ENCODE measurements around the gene LILRA1.
"Not testable (repeated sequence)": the region's sequence is repeated elsewhere in the genome, so short reads cannot be mapped to it uniquely, and the experiment has no call there.

The LILRA1 gene

DNA sequence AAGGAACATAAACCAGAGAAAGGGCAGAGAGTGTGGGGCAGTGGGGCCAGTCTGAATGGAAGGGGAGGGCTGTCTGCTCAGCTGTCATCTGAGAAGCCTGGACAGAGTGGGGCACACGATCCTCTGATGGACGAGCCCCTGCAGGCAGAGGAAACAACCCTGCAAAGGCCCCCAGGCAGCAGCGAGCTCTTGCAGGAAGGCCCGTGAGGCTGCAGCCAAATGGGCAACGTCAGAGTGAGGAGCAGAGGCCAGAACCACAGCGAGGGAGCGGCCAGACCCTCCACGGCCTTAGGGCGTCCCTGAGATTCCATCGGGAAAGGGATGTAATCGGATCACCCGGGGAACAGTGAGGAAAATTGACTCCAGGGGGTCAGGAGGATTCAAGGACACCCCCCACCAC lies 42.6 kb downstream of the LILRA1 start:
- FAIRE-seq; DNase-seq (ENCODE audit: insufficient read length, low spot score): not testable (repeated sequence)
- 0 out of 2 replicates have a peak, but pooled peaks have one; percentile 23 for TF ChIP-seq POLR2A (IDR thresholded peaks at IDR 0.05; ENCODE audit: low read depth, low read length)

DNA sequence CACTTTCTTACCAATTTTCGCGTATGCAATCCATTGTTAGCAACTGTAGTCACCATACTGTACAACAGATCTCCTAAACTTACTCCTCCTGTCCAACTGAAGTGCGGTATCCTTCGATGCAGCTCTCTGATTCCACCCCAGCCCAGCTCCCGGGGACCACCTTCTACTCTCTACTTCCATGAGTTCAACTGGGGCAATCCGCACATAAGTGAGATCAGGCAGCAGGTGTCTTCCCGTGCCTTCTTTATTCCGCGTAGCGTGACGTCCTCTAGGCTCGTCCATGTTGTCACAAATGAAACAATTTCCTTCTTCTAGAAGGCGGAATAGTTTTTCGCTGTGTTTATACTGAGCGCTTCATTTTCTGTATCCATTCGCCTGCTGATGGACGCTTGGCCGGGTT lies 45.3 kb downstream of the LILRA1 start:
- FAIRE-seq, result peak; percentile 5
- TF ChIP-seq PAX5 (IDR thresholded peaks at IDR 0.05; ENCODE audit: insufficient read depth, low read length, severe bottlenecking) (no peak), POLR2AphosphoS5 (IDR thresholded peaks at IDR 0.05; ENCODE audit: low read depth, low read length) (no peak), TAF1 (IDR thresholded peaks at IDR 0.05; ENCODE audit: low read depth, low read length) (no peak), POU2F2 (IDR thresholded peaks at IDR 0.05; ENCODE audit: low read depth, low read length) (no peak), POLR2A (IDR thresholded peaks at IDR 0.05; ENCODE audit: low read depth, low read length) (no peak), SPI1 (IDR thresholded peaks at IDR 0.05; ENCODE audit: low read depth, low read length) (no peak)
- DNase-seq (ENCODE audit: insufficient read length, low spot score), result no peak

DNA sequence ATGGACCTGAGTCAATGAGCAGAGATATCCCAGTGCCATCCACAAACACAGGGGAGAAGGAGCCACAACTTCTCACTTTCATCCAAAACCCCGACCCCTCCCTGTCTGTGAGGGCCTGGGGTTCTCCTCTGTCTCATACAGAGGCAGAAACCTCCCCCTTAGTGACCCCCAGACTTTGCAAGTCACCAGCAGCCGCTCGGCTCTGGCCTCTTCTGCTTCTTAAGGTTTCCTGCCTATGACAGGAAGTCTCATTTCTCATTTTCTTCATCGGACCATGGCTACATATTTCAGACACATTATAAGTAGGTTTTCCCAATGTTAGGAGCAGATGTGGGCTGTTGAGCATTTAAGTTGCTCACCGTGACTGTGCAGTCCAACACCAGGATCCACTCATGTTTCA lies 49.5 kb downstream of the LILRA1 start:
- FAIRE-seq; DNase-seq (ENCODE audit: insufficient read length, low spot score): not testable (repeated sequence)
- TF ChIP-seq SPI1 (IDR thresholded peaks at IDR 0.05; ENCODE audit: low read depth, low read length), result peak; percentile 23; the same call in 1 of the 2 replicates

DNA sequence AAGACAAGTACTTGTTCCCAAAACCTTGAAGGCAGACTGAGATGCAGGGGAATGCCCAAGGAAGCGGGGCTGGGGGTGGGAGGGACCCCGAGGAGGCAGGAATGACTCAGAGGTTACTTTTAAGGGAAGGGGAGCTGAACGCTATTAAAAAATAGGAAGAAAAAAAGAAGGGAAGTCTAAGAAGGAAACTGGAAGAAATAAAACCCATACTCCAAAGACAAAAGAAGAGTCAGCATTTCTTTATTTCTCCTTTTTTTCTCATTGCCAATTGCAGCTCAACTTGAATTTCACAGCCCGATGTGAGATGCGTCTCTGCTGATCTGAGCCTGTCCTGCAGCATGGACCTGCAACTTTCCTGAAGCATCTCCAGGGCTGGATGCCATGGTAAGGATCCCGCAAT lies 50.2 kb downstream of the LILRA1 start:
- not testable (repeated sequence) for DNase-seq (ENCODE audit: insufficient read length, low spot score); FAIRE-seq

DNA sequence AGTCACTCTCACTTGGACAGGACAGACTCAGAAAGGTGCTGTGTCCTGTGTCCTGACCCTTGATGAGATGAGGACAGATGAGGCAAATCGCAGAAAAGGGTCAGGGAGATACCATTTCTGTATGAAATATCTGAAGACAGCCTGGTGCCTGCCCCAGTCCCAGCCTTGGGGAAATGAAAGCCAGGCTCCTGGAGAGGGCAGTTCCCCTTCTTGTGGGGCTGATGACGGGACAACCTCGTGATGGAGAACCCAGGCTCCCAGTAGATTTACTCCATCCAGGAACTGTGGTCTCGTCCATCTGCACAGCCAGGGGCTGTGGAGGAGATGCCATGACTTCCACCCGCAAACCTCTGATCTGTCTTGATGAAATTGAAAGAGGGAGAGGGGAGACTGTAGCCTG lies 50.6 kb downstream of the LILRA1 start:
- peak; percentile 50 for FAIRE-seq
- no peak for DNase-seq (ENCODE audit: insufficient read length, low spot score)
- TF ChIP-seq PAX5 (IDR thresholded peaks at IDR 0.05; ENCODE audit: insufficient read depth, low read length, severe bottlenecking) (no peak), POLR2AphosphoS5 (IDR thresholded peaks at IDR 0.05; ENCODE audit: low read depth, low read length) (no peak), POU2F2 (IDR thresholded peaks at IDR 0.05; ENCODE audit: low read depth, low read length) (no peak), TAF1 (IDR thresholded peaks at IDR 0.05; ENCODE audit: low read depth, low read length) (no peak), SPI1 (IDR thresholded peaks at IDR 0.05; ENCODE audit: low read depth, low read length) (no peak), POLR2A (IDR thresholded peaks at IDR 0.05; ENCODE audit: low read depth, low read length) (no peak)

DNA sequence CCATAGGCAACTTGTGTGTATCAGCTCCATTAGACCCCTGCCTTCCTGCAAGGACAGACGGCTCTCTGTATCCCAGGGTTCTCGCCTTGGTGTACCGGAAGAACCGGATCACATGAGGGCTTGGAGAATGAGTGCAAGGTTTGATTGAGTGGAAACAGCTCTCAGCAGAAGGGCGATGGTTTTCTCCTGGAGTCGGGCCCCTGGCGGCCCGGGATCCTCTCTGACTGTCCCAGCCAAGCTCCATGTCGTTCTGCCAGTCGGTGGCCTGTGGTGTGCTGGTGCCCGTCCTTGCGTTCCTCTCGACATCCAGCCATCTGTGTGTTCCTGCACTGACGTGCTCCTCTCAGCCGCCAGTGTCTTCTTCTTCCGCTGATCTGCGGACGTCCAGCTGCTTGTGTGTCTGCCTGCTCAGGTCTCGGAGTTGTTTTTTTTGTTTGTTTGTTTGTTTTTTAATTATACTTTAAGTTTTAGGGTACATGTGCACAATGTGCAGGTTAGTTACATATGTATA lies 53.0 kb downstream of the LILRA1 start:
- DNase-seq (ENCODE audit: insufficient read length, low spot score) (no peak), FAIRE-seq (no peak)
- TF ChIP-seq POLR2A (IDR thresholded peaks at IDR 0.05; ENCODE audit: low read depth, low read length), result no peak

DNA sequence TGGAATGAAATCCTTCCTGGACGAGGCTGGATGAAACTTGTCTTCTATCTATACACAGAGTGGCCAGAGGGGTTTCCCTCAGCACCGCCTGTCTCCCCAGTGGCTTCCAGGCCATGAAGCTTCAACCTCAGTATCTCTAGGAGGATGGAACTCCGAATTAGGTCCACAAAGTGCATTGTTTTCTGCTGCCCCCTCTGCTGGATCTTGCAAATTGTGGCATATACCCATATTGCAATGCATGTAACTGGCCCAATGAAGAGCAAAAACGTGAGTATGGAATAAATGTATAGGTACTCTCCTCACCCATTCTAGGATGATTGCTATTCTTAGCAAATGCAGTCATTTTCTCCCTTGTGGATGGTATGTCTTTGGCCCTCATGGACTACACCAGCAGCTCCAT lies 54.7 kb downstream of the LILRA1 start:
- FAIRE-seq (peak; percentile 51), DNase-seq (ENCODE audit: insufficient read length, low spot score) (no peak)
- TF ChIP-seq TAF1 (IDR thresholded peaks at IDR 0.05; ENCODE audit: low read depth, low read length) (no peak), SPI1 (IDR thresholded peaks at IDR 0.05; ENCODE audit: low read depth, low read length) (no peak), PAX5 (IDR thresholded peaks at IDR 0.05; ENCODE audit: insufficient read depth, low read length, severe bottlenecking) (no peak), POLR2AphosphoS5 (IDR thresholded peaks at IDR 0.05; ENCODE audit: low read depth, low read length) (no peak)

DNA sequence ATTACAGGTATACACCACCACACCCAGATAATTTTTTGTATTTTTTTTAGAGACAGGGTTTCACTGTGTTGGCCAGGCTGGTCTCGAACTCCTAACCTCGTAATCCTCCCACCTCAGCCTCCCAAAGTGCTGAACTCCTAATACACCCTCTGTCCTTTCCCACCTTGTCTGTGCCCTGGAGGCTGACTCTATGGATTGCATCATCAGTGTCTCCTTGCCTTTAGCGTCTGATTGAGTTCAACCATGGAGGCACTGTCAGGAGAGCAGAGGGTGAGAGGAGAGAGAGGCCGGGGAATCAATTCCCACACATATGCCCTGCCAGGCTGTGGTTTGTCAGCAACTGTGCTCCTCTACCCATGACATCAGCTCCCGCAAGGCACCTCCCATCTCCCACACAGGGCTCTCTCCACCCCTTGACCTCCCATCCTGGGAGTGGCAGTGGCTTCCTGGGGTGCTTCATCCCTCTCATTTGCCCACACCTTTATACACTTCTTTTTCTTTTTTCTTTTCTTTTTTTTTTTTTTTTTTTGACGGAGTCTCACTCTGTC lies 56.8 kb downstream of the LILRA1 start:
- TF ChIP-seq SPI1 (IDR thresholded peaks at IDR 0.05; ENCODE audit: low read depth, low read length) (no peak), PAX5 (IDR thresholded peaks at IDR 0.05; ENCODE audit: insufficient read depth, low read length, severe bottlenecking) (no peak), TAF1 (IDR thresholded peaks at IDR 0.05; ENCODE audit: low read depth, low read length) (no peak), POLR2AphosphoS5 (IDR thresholded peaks at IDR 0.05; ENCODE audit: low read depth, low read length) (no peak), POLR2A (IDR thresholded peaks at IDR 0.05; ENCODE audit: low read depth, low read length) (no peak)
- no peak for DNase-seq (ENCODE audit: insufficient read length, low spot score)
- FAIRE-seq, result no peak

Measured in GM12891 (cell line).